Fibroblast of skin of left quadriceps (primary cell): Measurements from ENCODE around the gene HBA2.
"Not testable (repeated sequence)": the region's sequence is repeated elsewhere in the genome, so short reads cannot be mapped to it uniquely, and the experiment has no call there.

Source experiments
- DNase-seq, 2 experiments: peaks; one replicate each; pipeline ENCODE4 v3.0.0-alpha.2; 2013; ENCODE audit warnings: low read depth in 2 of 2

Gene HBA2

DNA sequence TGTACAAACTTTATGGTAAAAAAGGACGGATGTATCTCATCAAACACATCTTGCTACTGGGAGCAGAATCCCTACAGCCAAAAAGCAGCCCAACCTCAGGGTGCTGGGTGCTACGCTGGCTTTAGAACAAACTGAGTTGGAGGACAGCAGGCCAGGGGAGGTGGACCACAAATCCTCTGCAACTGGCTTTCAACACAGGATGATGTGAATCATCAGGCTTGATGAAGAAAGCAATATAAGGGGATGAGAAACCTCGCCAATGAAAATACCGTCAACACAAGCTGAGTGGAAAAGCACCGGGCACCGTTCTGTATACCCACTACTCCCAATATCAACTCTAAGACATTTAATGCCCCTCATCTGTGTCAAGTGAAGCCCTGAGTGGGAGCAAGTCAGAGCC lies 21.8 kb downstream of the HBA2 start:
- DNase-seq, result no peak

DNA sequence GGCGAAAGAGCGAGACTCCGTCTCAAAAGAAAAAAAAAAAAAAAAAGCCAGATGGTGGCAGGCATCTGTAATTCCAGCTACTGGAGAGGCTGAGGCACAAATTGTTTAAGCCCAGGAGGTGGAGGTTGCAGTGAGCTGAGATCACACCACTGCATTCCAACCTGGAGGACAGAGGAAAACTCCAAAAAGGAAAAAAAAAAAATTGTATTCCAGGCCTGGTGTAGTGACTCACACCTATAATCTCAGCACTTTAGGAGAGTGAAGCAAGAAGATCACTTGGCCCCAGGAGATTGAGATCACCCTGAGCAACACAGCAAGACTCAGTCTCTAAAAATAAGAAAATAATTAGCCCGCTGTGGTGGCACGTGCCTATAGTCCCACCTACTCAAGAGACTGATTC lies 27.7 kb downstream of the HBA2 start:
- peak; percentile 23 to 26 for DNase-seq

DNA sequence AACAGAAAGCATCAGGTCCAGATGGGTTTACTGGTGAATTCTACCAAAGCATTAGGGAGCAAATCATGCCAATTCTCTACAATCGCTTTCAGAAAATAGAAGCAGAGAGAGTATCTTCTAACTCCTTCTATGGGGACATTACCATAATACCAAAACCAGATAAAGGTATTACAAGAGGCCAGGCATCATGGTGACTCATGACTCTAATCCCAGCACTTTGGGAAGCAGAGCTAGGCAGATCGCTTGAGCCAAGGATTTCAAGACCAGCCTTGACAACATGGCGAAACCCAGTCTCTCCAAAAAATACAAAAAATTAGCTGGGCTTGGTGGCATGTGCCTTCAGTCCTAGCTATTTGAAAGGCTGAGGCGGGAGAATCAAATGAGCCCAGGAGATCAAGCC lies 30.6 kb downstream of the HBA2 start:
- no peak for DNase-seq

DNA sequence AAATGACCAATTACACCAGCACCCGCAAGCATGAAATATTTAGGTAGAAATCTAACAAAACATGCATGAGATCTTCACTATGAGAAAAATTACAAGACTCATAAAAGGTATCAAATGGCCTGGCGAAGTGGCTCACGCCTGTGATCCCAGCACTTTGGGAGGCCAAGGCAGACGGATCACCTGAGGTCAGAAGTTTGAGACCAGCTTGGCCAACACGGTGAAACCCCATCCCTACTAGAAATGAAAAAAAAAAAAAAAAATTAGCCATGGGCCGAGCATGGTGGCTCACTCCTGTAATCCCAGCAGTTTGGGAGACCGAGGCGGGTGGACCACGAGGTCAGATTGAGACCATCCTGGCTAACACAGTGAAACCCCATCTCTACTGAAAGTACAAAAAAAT lies 31.4 kb downstream of the HBA2 start:
- DNase-seq, result not testable (repeated sequence)

- DNase-seq, result not testable (repeated sequence)
Measured at GRCh38 chr16:209359-209758, 36.7 kb downstream of the HBA2 start.

DNA sequence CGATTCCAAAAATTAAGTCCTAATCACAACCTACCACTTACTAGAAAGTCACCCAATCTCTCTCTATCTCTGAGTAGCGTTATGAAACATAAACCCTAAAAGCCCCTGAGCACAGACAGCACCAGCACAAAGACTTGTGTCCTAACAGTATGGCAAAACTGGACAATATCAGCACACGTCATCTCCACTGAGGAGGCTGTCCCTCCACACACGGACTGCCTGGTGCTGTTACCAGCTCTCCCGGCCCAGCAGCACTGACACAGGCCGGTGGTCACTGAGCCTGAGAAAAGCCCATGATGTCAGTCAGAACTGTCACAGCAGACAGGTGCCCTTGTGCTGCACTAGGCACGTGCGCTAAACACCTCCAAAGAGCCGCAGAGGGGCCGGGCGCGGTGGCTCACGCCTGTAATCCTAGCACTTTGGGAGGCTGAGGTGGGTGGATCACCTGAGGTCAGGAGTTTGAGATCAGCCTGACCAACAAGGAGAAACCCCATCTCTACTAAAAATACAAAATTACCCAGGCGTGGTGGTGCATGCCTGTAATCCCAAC lies 39.0 kb downstream of the HBA2 start:
- not testable (repeated sequence) for DNase-seq

DNA sequence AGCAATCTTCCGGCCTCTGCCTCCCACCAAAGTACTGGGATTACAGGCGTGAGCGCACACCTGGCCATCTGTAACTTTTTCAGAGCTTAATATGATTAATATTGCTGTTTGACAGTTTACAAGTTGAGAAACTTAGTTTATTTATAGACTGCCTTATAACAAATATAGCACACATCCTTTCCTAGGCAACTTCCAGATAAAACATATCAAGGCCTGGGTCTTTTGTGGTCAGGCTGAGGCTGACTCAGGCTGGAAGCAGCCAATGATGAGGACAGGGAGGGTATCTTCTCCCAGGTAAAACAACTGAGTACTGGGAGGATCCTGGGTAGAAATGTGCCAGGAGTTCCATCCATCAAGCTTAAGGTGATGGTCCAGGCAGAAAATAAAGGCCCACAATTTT lies 40.3 kb downstream of the HBA2 start:
- no peak for DNase-seq

GRCh38 chr16:220021-220420 lies 47.3 kb downstream of the HBA2 start:
- no peak for DNase-seq
